HL-60 (cell line): ENCODE measurements around the gene CLPTM1L.

Experiments used
- POLR2AphosphoS5 ChIP-seq: IDR thresholded peaks from 2 replicates; pipeline ENCODE4 v1.6.1; 2012; ENCODE audit warnings: low read depth
- REST ChIP-seq: IDR thresholded peaks from 2 replicates; pipeline ENCODE4 v1.6.1; 2012; ENCODE audit warnings: low read depth; ENCODE audit not compliant: insufficient replicate concordance
- TF ChIP-seq, protein P1 (sequence below): IDR thresholded peaks from one replicate; pipeline ENCODE4 v1.5.1; 2011; ENCODE audit warnings: low read length, control low read depth, inconsistent platforms; ENCODE audit not compliant: insufficient read depth

GRCh38 chr5:1278216-1278615 lies 66.7 kb downstream of the CLPTM1L start:
- TF ChIP-seq, protein P1, sequence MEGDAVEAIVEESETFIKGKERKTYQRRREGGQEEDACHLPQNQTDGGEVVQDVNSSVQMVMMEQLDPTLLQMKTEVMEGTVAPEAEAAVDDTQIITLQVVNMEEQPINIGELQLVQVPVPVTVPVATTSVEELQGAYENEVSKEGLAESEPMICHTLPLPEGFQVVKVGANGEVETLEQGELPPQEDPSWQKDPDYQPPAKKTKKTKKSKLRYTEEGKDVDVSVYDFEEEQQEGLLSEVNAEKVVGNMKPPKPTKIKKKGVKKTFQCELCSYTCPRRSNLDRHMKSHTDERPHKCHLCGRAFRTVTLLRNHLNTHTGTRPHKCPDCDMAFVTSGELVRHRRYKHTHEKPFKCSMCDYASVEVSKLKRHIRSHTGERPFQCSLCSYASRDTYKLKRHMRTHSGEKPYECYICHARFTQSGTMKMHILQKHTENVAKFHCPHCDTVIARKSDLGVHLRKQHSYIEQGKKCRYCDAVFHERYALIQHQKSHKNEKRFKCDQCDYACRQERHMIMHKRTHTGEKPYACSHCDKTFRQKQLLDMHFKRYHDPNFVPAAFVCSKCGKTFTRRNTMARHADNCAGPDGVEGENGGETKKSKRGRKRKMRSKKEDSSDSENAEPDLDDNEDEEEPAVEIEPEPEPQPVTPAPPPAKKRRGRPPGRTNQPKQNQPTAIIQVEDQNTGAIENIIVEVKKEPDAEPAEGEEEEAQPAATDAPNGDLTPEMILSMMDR, result no peak
- TF ChIP-seq POLR2AphosphoS5 (no peak), REST (no peak)
